Hematopoietic multipotent progenitor cell treated with erythropoietin and hydrocortisone succinate and interleukin-3 and kit ligand, for 4 days (in vitro differentiated cells): ENCODE data around the gene IFI27L1.

Source experiments
- DNase-seq: peaks from one replicate; pipeline ENCODE4 v3.0.0-alpha.2; 2015

IFI27L1 gene

GRCh38 chr14:94139006-94139405 is 57.9 kb downstream of the IFI27L1 start:
- DNase-seq: no peak

- no peak for DNase-seq
These were observed 58.3 kb downstream of the IFI27L1 start for GRCh38 chr14:94139421-94139820.

GRCh38 chr14:94142247-94142646 is 61.1 kb downstream of the IFI27L1 start:
- no peak for DNase-seq

- no peak for DNase-seq
These were observed 61.7 kb downstream of the IFI27L1 start for GRCh38 chr14:94142836-94143235.

GRCh38 chr14:94143239-94143638 is 62.1 kb downstream of the IFI27L1 start:
- peak; percentile 44 for DNase-seq

GRCh38 chr14:94143711-94144110 is 62.6 kb downstream of the IFI27L1 start:
- DNase-seq: no peak

GRCh38 chr14:94144765-94145164 is 63.7 kb downstream of the IFI27L1 start:
- DNase-seq: peak; percentile 32

- DNase-seq: peak; percentile 28
These were observed 64.9 kb downstream of the IFI27L1 start for GRCh38 chr14:94145902-94146527.
